ENCODE measurements around the gene HES2. TPM values are rescaled to one million over a fixed set of nuclear protein-coding genes. Genes with fewer than 3 reads are reported as not detected.
A peak's percentile ranks its signal among the peaks of the same experiment; 100 is the strongest.
"Not testable (repeated sequence)": the region's sequence is repeated elsewhere in the genome, so short reads cannot be mapped to it uniquely, and the experiment has no call there.

Gene HES2

GRCh38 chr1:6367381-6368012 is 52.2 kb downstream of the HES2 start:
- Histone ChIP-seq H3K27me3 (ENCODE audit: insufficient read depth, poor library complexity, severe bottlenecking) (no peaks in the 10 kb centered on the region), H3K4me3 (replicated peaks; ENCODE audit: insufficient read depth, low read length) (no peak overlapping the region), H3K27ac (replicated peaks) (no peak overlapping the region)
- TF ChIP-seq GABPA (IDR thresholded peaks at IDR 0.05; ENCODE audit: low read depth) (no peak), SPI1 (IDR thresholded peaks at IDR 0.05; ENCODE audit: borderline replicate concordance, low read depth) (no peak), POLR2AphosphoS5 (IDR thresholded peaks at IDR 0.05; ENCODE audit: low read depth) (no peak), REST (IDR thresholded peaks at IDR 0.05; ENCODE audit: insufficient replicate concordance, low read depth) (no peak)
- TF ChIP-seq, protein P1, sequence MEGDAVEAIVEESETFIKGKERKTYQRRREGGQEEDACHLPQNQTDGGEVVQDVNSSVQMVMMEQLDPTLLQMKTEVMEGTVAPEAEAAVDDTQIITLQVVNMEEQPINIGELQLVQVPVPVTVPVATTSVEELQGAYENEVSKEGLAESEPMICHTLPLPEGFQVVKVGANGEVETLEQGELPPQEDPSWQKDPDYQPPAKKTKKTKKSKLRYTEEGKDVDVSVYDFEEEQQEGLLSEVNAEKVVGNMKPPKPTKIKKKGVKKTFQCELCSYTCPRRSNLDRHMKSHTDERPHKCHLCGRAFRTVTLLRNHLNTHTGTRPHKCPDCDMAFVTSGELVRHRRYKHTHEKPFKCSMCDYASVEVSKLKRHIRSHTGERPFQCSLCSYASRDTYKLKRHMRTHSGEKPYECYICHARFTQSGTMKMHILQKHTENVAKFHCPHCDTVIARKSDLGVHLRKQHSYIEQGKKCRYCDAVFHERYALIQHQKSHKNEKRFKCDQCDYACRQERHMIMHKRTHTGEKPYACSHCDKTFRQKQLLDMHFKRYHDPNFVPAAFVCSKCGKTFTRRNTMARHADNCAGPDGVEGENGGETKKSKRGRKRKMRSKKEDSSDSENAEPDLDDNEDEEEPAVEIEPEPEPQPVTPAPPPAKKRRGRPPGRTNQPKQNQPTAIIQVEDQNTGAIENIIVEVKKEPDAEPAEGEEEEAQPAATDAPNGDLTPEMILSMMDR (IDR thresholded peaks at IDR 0.05; ENCODE audit: insufficient read depth, low read length), result no peak
- no peak for DNase-seq (ENCODE audit: low read depth in 1 of 2, low spot score in 1 of 2)

DNA sequence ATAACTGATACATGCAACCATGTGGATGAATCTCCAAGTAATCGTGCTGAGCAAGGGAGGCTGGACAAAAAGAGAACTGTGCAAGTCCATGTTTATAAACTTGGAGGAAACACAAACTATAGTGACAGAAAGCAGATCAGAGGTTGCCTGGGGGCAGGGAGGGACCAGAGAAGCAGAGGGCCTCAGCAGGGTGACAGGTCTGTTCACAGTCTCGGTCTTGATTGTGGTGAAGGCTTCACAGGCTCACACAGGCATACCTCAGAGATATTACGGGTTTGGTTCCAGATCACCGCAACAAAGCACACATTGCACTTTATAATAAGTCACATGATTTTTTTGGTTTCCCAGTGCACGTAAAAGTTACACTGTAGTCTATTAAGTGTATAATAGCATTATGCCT is 54.7 kb downstream of the HES2 start:
- TF ChIP-seq POLR2AphosphoS5 (IDR thresholded peaks at IDR 0.05; ENCODE audit: low read depth) (no peak), GABPA (IDR thresholded peaks at IDR 0.05; ENCODE audit: low read depth) (no peak), SPI1 (IDR thresholded peaks at IDR 0.05; ENCODE audit: borderline replicate concordance, low read depth) (no peak), REST (IDR thresholded peaks at IDR 0.05; ENCODE audit: insufficient replicate concordance, low read depth) (no peak)
- TF ChIP-seq, protein P1 (IDR thresholded peaks at IDR 0.05; ENCODE audit: insufficient read depth, low read length), result no peak
- no peak for DNase-seq (ENCODE audit: low read depth in 1 of 2, low spot score in 1 of 2)
- no peaks in the 10 kb centered on the region for H3K27me3 ChIP-seq (ENCODE audit: insufficient read depth, poor library complexity, severe bottlenecking)
- H3K4me3 ChIP-seq (replicated peaks; ENCODE audit: insufficient read depth, low read length), result no peak overlapping the region
- no peak overlapping the region for H3K27ac ChIP-seq (replicated peaks)

- peak in 1 of 2 experiments; percentile 39 for DNase-seq (ENCODE audit: low read depth in 1 of 2, low spot score in 1 of 2)
- TF ChIP-seq, protein P1 (IDR thresholded peaks at IDR 0.05; ENCODE audit: insufficient read depth, low read length), result peak; percentile 19
- H3K27me3 ChIP-seq (ENCODE audit: insufficient read depth, poor library complexity, severe bottlenecking); H3K27ac ChIP-seq (replicated peaks); H3K4me3 ChIP-seq (replicated peaks; ENCODE audit: insufficient read depth, low read length): not testable (repeated sequence)
These were observed 56.4 kb downstream of the HES2 start for GRCh38 chr1:6363085-6363884.

Small RNA genes lying within 50 kb of the gene (microRNA-seq; reads per million reads assigned to microRNA genes)
- gene MIR4252, result not detected
